ENCODE results near the gene GSDME.

Gene GSDME

DNA sequence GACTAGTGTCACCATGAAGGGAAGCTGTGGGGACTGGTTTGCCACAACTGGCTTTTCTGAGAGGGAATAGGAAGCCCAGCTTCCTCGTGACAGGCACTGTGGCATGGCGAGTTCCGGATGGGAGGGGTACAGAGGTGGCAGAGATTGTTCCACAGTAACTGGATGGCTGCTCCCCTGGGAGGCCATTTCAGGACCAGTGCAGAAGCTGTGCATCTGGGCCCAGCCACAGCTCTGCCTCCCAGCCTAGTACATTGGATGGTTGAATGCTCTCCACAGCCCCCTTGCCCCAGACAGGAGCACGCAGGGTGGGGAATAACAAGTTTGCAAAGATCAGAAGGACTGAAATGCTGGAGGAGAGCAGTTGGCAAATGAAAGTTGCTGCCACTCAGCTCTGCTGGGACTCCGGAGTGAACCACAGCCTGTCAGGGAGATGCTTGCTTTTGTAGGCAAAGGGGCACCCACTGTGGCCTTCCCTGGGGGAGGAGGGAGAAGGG lies 51.8 kb downstream of the GSDME start:
- Mint-ChIP-seq H3K4me3 (no peak overlapping the region), H3K4me1 (peaks cover 11 to 22% of the 10 kb centered on the region in 2 donors), H3K27me3 (no peaks in the 10 kb centered on the region), H3K9me3 (no peaks in the 10 kb centered on the region), H3K27ac (peak overlapping the region; percentile 25), H3K36me3 (peaks cover 5 to 36% of the 10 kb centered on the region in 2 donors)
- DNase-seq = peak; percentile 15
- peak; percentile 56 to 76 for ATAC-seq (replicated peaks)

DNA sequence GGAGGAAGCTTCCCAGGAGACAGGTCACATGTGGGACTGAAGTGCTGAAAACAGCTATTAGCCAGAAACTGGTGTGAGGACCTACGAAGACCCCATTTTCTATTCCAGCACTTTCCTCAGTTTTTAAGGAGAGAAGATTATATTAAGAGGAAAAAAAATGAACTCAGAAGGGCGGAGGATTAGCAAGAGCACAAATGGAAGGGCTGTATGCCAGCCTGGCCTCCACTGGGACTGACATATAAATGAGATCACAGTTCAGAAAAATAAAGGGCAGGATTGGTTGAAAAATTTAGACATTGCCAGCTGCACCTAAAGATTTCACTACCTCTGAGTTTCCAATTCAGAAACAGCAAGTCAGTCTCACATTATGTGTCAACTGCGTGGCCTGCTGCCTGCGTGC lies 53.0 kb downstream of the GSDME start:
- no peak for ATAC-seq (replicated peaks)
- Mint-ChIP-seq H3K9me3 (no peaks in the 10 kb centered on the region), H3K27me3 (no peaks in the 10 kb centered on the region), H3K27ac (peak overlapping the region; percentile 25), H3K4me3 (no peak overlapping the region), H3K4me1 (peaks cover 11 to 22% of the 10 kb centered on the region in 2 donors), H3K36me3 (peaks cover 10 to 28% of the 10 kb centered on the region in 2 donors)
- no peak for DNase-seq

DNA sequence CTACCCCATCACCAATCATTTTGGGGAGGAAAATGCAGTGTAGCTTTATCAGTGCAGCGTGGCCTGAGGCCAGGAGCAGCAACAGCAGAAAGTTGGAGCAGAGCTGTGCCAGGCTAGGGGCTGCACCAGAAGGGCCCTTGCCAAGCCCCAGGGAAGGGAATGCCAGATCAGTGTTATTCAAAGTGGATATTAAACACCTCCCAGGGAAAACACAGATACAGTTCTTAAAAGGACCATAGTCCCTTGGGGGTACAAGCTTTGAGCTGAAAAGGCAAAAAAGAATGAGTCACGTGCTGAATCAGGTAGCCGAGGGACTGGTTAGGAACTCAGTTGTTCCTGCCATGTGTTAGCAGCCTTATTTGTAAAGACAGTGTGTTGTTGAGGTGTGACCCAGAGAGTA lies 54.0 kb downstream of the GSDME start:
- ATAC-seq (replicated peaks) = peak in 1 of 2 donors; percentile 25
- H3K27me3 Mint-ChIP-seq = no peaks in the 10 kb centered on the region
- DNase-seq = no peak
- H3K4me1 Mint-ChIP-seq = peaks cover 11 to 22% of the 10 kb centered on the region in 2 donors
- no peak overlapping the region for H3K27ac Mint-ChIP-seq
- no peak overlapping the region for H3K4me3 Mint-ChIP-seq
- H3K9me3 Mint-ChIP-seq = no peaks in the 10 kb centered on the region
- H3K36me3 Mint-ChIP-seq = peaks cover 12 to 32% of the 10 kb centered on the region in 2 donors

DNA sequence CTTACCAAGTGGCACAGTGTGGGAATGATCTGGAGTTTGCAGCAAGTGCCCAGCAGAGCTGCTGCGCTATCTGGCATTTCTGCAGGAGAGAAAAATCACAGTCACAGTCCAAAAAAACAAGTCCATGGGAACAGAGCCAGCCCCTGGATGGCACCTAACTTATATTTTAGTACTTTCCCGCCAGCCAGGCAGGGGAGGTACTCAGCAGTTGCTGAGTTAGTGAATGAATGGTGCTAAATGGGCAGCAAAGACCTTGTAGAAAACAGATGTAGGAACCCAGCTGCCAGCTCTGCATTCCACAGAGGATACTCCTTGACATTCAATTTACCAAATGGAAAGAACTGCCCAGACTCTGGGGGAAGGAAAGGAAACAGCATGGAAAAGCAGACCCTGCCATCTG lies 54.5 kb downstream of the GSDME start:
- no peaks in the 10 kb centered on the region for H3K27me3 Mint-ChIP-seq
- no peaks in the 10 kb centered on the region for H3K9me3 Mint-ChIP-seq
- H3K36me3 Mint-ChIP-seq = peaks cover 12 to 36% of the 10 kb centered on the region in 2 donors
- peaks cover 11 to 22% of the 10 kb centered on the region in 2 donors for H3K4me1 Mint-ChIP-seq
- H3K27ac Mint-ChIP-seq = no peak overlapping the region
- DNase-seq (no peak), ATAC-seq (replicated peaks) (no peak)
- no peak overlapping the region for H3K4me3 Mint-ChIP-seq

DNA sequence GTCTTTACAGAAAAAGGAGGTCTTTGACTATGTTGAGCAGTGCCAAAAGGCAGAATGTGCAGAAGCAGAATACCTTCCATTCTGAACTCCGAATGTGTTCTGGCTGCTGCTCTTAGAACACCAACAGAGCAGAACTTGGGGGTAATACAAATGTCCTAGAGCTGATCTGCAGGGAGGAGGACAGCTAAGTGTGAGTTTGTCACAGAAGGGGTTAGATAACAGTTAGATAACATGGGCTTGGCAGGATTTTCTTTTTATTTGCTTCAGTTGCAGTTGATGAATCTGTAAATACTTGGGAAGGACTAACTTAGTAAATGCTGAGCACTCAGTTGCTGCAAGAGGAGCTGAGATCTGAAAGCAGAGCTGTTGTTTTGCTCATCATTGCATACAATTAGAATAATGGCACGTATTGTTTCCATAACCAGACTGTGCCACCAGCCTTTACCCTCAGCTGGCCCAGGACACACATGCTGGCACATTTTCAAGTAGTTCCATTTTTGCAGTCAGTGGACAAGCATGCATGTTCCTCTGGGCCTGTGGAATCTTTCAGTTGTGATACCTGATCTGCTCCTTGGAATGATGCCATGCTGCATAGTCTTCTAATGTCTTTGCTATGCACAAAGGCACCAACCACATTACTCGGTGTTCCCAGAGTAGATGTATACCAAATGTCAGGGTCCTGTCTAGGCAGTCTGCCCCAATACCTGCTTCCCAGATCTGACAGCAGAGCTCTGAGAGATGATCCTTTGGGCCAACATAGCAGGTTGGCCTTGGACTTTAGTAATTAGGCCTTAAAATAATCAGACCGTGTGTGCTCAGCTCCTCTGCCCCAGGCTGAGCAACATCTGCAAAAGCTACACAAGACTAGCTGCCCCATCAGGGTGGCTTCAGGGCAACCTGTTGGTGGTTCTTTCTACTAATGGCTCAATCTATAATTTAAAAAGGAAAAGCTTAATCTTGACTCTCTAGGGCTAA lies 55.7 kb downstream of the GSDME start:
- DNase-seq (no peak), ATAC-seq (replicated peaks) (no peak)
- H3K9me3 Mint-ChIP-seq = no peaks in the 10 kb centered on the region
- no peaks in the 10 kb centered on the region for H3K27me3 Mint-ChIP-seq
- H3K27ac Mint-ChIP-seq = no peak overlapping the region
- H3K36me3 Mint-ChIP-seq = peaks cover 14 to 31% of the 10 kb centered on the region in 2 donors
- H3K4me3 Mint-ChIP-seq = no peak overlapping the region
- peaks cover 11 to 22% of the 10 kb centered on the region in 2 donors for H3K4me1 Mint-ChIP-seq

DNA sequence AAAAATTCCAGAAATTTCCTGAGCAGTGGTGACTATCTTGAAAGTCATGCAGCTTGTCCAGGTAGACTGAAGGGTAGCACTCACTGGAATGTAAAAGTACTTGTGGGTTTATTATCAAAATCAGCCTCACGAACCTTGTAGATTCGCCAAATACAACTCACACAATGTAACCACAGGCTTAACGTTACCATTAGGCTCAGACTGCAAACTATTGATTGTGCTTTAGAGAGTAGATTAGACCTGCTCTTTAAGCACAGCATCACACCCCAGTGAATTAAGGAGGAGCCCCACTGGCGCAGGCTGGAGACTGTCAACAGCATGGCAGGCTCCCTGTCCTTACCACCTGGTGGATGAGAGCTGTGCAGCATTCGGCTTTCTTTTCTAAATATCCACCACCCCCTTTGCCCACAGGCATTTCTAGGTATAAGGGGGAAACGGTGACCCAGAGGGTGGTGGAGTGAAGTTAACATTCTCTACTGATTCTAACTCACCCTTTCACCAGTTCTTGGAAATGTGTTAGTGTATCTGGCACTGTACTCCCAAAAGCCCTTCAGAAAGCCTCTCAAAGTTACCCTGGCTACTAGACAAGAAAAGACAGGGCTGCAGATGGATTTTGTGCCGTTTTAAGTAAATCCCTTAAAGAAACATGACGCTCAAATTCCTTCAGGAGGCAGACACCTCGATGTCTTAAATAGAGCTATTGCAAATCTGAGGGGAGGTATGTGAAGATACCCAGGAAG lies 56.6 kb downstream of the GSDME start:
- Mint-ChIP-seq H3K9me3 (no peaks in the 10 kb centered on the region), H3K27me3 (no peaks in the 10 kb centered on the region), H3K4me1 (peaks cover 11 to 19% of the 10 kb centered on the region in 2 donors), H3K36me3 (peaks cover 19 to 38% of the 10 kb centered on the region in 2 donors), H3K4me3 (no peak overlapping the region), H3K27ac (no peak overlapping the region)
- no peak for ATAC-seq (replicated peaks)
- no peak for DNase-seq

DNA sequence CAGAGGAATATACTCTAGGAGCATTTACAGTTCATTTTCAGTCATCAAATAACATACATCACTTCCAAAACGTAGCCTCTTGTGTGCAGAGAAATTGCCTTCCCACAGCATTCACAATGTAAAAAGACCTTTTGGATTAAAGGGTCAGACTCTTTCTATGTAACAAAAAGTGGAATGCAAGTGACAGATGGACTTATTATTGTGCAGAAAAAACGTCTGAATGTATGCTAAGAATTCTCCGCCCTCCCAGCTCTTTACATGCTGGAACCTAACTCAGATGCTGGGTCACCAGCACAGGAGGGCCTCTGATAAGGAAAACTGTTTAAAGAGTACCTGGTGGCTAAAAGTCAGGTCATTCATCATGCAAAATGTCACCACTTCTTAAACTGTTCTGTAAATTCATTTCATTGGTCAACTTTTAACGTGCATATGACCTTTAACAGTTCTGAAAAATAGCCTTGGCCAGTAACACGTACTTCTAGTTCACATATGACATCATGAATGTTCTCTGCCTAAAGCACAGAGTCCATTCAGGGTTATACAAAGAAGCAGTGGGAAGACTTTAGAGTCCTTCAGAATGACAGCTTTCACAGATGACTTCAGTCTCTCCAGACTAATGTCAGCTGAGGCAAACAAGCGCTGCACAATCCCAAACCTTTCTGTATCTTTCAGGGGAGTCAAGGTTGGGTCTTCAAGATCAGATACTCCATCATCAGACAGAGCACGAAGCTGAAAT lies 58.6 kb downstream of the GSDME start:
- H3K4me3 Mint-ChIP-seq = no peak overlapping the region
- H3K27me3 Mint-ChIP-seq = no peaks in the 10 kb centered on the region
- no peaks in the 10 kb centered on the region for H3K9me3 Mint-ChIP-seq
- H3K4me1 Mint-ChIP-seq = peaks cover 0 to 8% of the 10 kb centered on the region in 2 donors
- ATAC-seq (replicated peaks) (no peak), DNase-seq (no peak)
- H3K27ac Mint-ChIP-seq = no peak overlapping the region
- peaks cover 30 to 39% of the 10 kb centered on the region in 2 donors for H3K36me3 Mint-ChIP-seq

DNA sequence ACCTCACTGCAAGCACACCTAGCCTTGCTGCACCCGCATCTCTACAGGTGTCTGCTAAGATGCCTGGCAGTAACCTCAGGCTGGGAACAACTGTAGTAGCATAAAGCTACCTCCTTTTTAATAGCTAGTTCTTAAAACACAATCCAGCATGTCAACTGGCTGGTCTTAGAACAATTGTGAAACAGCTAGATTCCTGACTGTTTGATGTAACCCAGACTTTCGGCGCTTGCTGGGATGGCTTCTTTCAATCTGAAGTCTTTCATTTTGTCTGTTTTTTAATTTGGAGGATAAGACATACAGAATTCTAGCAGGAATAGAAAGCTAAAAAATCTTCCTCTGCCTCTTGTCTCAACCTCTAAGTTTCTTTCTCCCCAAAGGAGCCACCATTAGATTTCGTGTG lies 59.8 kb downstream of the GSDME start:
- Mint-ChIP-seq H3K4me3 (no peak overlapping the region), H3K27me3 (no peaks in the 10 kb centered on the region), H3K9me3 (no peaks in the 10 kb centered on the region), H3K36me3 (peaks cover 35 to 42% of the 10 kb centered on the region in 2 donors), H3K4me1 (no peaks in the 10 kb centered on the region), H3K27ac (no peak overlapping the region)
- ATAC-seq (replicated peaks) = no peak
- no peak for DNase-seq

DNA sequence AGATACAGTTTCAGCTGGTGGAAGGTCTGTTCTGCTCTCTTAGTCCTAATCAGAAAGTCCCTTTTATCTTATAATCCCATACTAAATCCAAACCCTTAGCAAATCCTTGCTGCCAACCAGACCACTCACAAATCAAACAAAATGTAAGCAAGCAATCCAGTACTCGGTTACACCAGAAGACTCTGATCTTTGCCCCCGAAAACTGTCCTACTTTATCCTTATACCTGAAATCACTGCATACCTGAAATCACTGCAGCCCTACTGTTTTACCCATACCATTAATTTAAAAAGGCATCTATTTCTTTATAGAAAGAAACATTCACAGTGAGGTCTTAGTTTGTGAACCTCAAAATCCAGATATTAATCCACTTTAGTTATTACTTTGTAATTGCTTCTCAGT lies 64.7 kb downstream of the GSDME start:
- no peaks in the 10 kb centered on the region for H3K4me1 Mint-ChIP-seq
- H3K27me3 Mint-ChIP-seq = no peaks in the 10 kb centered on the region
- H3K4me3 Mint-ChIP-seq = no peak overlapping the region
- H3K27ac Mint-ChIP-seq = no peak overlapping the region
- ATAC-seq (replicated peaks) = no peak
- DNase-seq = no peak
- H3K9me3 Mint-ChIP-seq = no peaks in the 10 kb centered on the region
- peaks cover 26 to 29% of the 10 kb centered on the region in 2 donors for H3K36me3 Mint-ChIP-seq

DNA sequence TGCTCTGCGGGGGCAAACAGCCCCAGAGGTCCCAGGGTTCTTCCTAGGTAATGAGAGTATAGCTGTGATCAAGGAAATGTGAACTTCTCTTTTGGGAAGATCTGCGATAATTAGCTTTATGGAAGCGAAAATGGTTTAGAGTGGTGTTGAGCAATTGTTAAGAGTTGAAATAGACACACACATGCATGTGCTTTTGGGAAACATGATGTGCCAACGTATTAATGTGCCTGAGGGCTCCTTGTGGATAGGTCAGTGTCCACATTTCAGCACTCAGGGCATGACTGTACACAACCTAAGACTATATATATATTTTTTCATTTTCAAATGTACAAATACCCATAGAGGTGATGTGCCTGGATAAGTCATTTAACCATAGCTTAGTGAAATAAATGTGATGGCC lies 67.0 kb downstream of the GSDME start:
- no peak overlapping the region for H3K4me3 Mint-ChIP-seq
- H3K27me3 Mint-ChIP-seq = no peaks in the 10 kb centered on the region
- peaks cover 26 to 28% of the 10 kb centered on the region in 2 donors for H3K36me3 Mint-ChIP-seq
- DNase-seq (no peak), ATAC-seq (replicated peaks) (no peak)
- H3K27ac Mint-ChIP-seq = no peak overlapping the region
- H3K9me3 Mint-ChIP-seq = no peaks in the 10 kb centered on the region
- no peaks in the 10 kb centered on the region for H3K4me1 Mint-ChIP-seq

DNA sequence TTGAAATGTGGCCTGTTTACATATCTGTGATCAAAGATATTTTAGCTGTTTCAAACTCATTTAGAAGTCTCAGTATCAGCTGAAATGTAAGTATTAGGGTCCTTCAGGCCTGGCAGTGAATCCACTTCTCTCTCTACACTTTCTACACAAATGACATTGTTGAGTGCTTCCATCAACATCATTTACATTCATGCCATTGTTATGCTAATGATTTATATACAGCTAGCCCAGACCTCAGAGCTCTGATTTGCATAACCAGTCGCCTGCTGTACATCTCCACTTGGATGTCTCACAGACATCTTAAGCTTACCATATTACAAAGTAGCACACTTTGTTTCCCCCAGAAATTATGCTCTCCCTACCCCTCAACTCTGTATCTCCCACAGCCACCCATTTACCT lies 71.6 kb downstream of the GSDME start:
- no peak for ATAC-seq (replicated peaks)
- Mint-ChIP-seq H3K36me3 (peaks cover 27 to 43% of the 10 kb centered on the region in 2 donors), H3K27ac (no peak overlapping the region), H3K27me3 (no peaks in the 10 kb centered on the region), H3K4me3 (no peak overlapping the region), H3K9me3 (no peaks in the 10 kb centered on the region), H3K4me1 (no peaks in the 10 kb centered on the region)
- DNase-seq = no peak

DNA sequence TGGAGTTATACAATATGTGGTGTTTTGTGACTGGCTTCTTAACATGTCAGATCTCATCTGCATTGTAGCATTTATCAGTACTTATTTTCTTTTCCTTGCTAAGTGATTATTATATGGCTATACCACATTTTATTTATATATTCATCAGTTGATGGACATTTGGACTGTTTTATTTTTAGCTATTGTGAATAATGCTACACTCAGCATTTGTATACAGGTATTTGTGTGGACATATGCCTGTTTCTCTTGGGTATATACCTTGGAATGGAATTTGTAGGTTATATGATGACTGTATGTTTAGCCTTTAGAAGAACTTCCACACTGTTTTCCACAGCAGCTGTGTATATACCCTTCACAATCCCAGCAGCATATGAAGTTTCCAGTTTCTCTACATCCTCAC lies 86.5 kb downstream of the GSDME start:
- Mint-ChIP-seq H3K4me3 (no peak overlapping the region), H3K4me1 (peaks cover 0 to 2% of the 10 kb centered on the region in 2 donors), H3K27ac (no peak overlapping the region), H3K9me3 (no peaks in the 10 kb centered on the region), H3K27me3 (no peaks in the 10 kb centered on the region), H3K36me3 (peaks cover 11 to 18% of the 10 kb centered on the region in 2 donors)
- ATAC-seq (replicated peaks) = no peak
- no peak for DNase-seq

DNA sequence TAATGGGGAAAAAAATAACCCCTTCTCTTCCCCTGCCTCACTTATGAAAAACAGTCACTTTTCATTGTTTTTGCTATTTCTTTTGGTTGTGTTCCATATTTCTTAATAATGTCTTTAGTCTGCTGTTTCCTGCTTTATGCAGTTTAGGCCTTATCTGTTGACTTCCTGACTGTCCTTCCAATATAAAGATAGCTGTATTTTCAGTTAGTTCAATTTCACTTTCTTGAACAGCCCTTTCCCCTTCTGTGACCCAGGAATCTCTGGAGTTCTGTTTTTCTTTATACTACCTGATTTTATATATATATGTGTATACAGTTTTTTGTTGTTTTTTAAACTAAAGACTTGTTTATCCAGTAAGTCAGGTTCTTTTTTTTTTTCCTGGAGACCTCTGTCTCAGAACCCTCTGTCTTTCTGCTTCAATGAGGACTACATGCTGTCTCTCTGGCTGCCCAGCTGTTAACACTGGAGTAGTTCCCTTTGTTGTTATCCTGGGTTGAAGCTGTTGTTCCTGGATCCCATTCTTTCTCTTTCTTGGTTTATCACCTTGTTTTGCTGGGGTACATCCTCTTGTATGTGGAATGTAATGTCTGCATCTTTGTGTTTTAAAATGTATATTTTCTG lies 87.2 kb downstream of the GSDME start:
- no peak for ATAC-seq (replicated peaks)
- Mint-ChIP-seq H3K27ac (no peak overlapping the region), H3K4me1 (peaks cover 0 to 2% of the 10 kb centered on the region in 2 donors), H3K36me3 (peaks cover 13 to 21% of the 10 kb centered on the region in 2 donors), H3K9me3 (no peaks in the 10 kb centered on the region), H3K27me3 (no peaks in the 10 kb centered on the region), H3K4me3 (no peak overlapping the region)
- DNase-seq = no peak
